Natural killer cell (primary cell): ENCODE measurements around the gene ZNF440. TPM values are rescaled to one million over a fixed set of nuclear protein-coding genes. Genes with fewer than 3 reads are reported as not detected.

Source experiments
- ATAC-seq, 3 donors: fragments of 150-1000 bp in 2 of 3; fragments of 200-7000 bp in 1 of 3; cut with Tn5 transposase; 1 replicate in 1 of 3; 2 replicates in 2 of 3; pipeline ENCODE4 v1.10.0; 2021; ENCODE audit warnings: mild to moderate bottlenecking in 2 of 3, moderate library complexity in 2 of 3
- DNase-seq, 2 donors: peaks; one replicate each; pipeline versions ENCODE4 v3.0.0 to v3.0.0-alpha.2; 2013 to 2021; ENCODE audit warnings: mixed read lengths in 1 of 2
- H3K27ac ChIP-seq: one replicate; pipeline ENCODE4 v1.5.1; 2013; ENCODE audit warnings: mild to moderate bottlenecking, low read length
- H3K27me3 ChIP-seq: one replicate; pipeline ENCODE4 v1.6.1; 2013; ENCODE audit warnings: low read length; ENCODE audit not compliant: control insufficient read depth, insufficient read depth
- H3K36me3 ChIP-seq: one replicate; pipeline ENCODE4 v1.6.1; 2013; ENCODE audit warnings: low read length; ENCODE audit not compliant: control insufficient read depth, insufficient read depth
- H3K4me1 ChIP-seq: one replicate; pipeline ENCODE4 v1.6.1; 2013; ENCODE audit warnings: low read length; ENCODE audit not compliant: control insufficient read depth, insufficient read depth
- H3K4me3 ChIP-seq: one replicate; pipeline ENCODE4 v1.5.1; 2013; ENCODE audit warnings: low read length
- H3K9me3 ChIP-seq: one replicate; pipeline ENCODE4 v1.6.1; 2013; ENCODE audit warnings: low read length; ENCODE audit not compliant: control insufficient read depth, insufficient read depth
- H3K27ac Mint-ChIP-seq, 2 donors: one replicate each; pipeline ENCODE4 v1.8.0; 2022; ENCODE audit warnings: mild to moderate bottlenecking in 2 of 2, mixed read lengths in 2 of 2, moderate library complexity in 1 of 2
- H3K27me3 Mint-ChIP-seq, 2 donors: one replicate each; pipeline ENCODE4 v1.8.0; 2022; ENCODE audit warnings: low read depth in 2 of 2, mixed read lengths in 2 of 2
- H3K36me3 Mint-ChIP-seq: one replicate; pipeline ENCODE4 v1.8.0; 2022; ENCODE audit warnings: mixed read lengths
- H3K4me1 Mint-ChIP-seq, 2 donors: one replicate each; pipeline ENCODE4 v1.8.0; 2022; ENCODE audit warnings: mixed read lengths in 2 of 2
- H3K4me3 Mint-ChIP-seq: one replicate; pipeline ENCODE4 v1.8.0; 2022; ENCODE audit warnings: mild to moderate bottlenecking, moderate library complexity, mixed read lengths
- H3K9me3 Mint-ChIP-seq, 2 donors: one replicate each; pipeline ENCODE4 v1.8.0; 2022; ENCODE audit warnings: mixed read lengths in 2 of 2
- WGBS: methylation state at CpG from one replicate; pipeline ENCODE4 v1.1.7; 2013; ENCODE audit warnings: missing lambda C conversion rate; ENCODE audit not compliant: insufficient coverage; 5-methylcytosine and 5-hydroxymethylcytosine counted together
- intact Hi-C: fragments of 100-400 bp; cut with micrococcal nuclease; formaldehyde crosslinking; loops from one replicate; pipeline ENCODE4 v1.14.2; 2022
- total RNA-seq, 4 donors: library from RNA; stranded (reverse); fragments of 120-200 nt in 1 of 4; gene quantifications; one replicate each; pipeline versions ENCODE4 v1.2.3 to v1.2.4, GENCODE V29; 2013 to 2022
- TF ChIP-seq, protein P1 (sequence below): fragments of 200-600 bp; IDR thresholded peaks from one replicate; pipeline ENCODE4 v1.8.0; 2022; ENCODE audit warnings: antibody characterized with exemption

The ZNF440 gene
- total RNA-seq, 3 donors from 2014 or later (not counting 1 experiment from before 2014, with no cell fraction given), result 21.8 to 37.4 (median 26.6) TPM

DNA sequence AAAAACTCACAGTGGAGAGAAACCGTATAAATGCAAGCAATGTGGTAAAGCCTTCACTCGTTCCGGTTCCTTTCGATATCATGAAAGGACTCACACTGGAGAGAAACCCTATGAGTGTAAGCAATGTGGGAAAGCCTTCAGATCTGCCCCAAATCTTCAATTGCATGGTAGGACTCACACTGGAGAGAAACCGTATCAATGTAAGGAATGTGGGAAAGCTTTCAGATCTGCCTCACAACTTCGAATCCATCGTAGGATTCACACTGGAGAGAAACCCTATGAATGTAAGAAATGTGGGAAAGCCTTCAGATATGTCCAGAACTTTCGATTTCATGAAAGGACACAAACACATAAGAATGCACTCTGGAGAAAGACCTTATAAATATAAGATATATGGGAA is 54.1 kb downstream of the ZNF440 start:
- H3K27ac ChIP-seq, result no peak overlapping the region
- Mint-ChIP-seq H3K27ac (no peak overlapping the region), H3K4me3 (no peak overlapping the region), H3K36me3 (peaks cover 34% of the 10 kb centered on the region), H3K9me3 (peaks cover 4 to 16% of the 10 kb centered on the region in 2 donors), H3K27me3 (no peaks in the 10 kb centered on the region), H3K4me1 (no peaks in the 10 kb centered on the region)
- TF ChIP-seq, protein P1, sequence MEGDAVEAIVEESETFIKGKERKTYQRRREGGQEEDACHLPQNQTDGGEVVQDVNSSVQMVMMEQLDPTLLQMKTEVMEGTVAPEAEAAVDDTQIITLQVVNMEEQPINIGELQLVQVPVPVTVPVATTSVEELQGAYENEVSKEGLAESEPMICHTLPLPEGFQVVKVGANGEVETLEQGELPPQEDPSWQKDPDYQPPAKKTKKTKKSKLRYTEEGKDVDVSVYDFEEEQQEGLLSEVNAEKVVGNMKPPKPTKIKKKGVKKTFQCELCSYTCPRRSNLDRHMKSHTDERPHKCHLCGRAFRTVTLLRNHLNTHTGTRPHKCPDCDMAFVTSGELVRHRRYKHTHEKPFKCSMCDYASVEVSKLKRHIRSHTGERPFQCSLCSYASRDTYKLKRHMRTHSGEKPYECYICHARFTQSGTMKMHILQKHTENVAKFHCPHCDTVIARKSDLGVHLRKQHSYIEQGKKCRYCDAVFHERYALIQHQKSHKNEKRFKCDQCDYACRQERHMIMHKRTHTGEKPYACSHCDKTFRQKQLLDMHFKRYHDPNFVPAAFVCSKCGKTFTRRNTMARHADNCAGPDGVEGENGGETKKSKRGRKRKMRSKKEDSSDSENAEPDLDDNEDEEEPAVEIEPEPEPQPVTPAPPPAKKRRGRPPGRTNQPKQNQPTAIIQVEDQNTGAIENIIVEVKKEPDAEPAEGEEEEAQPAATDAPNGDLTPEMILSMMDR, result no peak
- intact Hi-C loops, result no loop called here
- 96% methylated on average over 7 of the region's 8 CpGs for WGBS
- ATAC-seq (no peak), DNase-seq (no peak)
- H3K4me3 ChIP-seq, result no peak overlapping the region
- H3K27me3 ChIP-seq, result no peaks in the 10 kb centered on the region
- H3K36me3 ChIP-seq, result peaks cover 25% of the 10 kb centered on the region
- H3K9me3 ChIP-seq, result peaks cover 61% of the 10 kb centered on the region
- H3K4me1 ChIP-seq, result no peaks in the 10 kb centered on the region

DNA sequence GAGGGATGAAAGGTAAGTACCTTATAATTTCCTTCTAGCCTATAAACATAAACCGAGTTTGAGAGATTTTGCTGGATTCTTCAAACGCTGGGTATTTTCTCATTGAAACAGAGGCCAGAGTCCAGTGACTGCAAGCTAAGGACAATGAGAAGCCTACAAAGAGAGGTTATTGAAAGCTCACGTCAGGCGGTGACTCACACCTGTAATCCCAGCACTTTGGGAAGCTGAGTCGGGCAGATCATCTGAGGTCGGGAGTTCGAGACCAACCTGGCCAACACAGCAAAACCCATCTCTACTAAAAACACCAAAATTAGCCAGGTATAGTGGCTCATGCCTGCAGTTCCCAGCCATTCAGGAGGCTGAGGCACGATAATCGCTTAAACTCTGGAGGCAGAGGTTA is 58.6 kb downstream of the ZNF440 start:
- WGBS, result 96% methylated on average over 9 of the region's 9 CpGs
- intact Hi-C loops, result no loop called here
- peaks cover 40% of the 10 kb centered on the region for H3K9me3 ChIP-seq
- Mint-ChIP-seq H3K36me3 (peaks cover 16% of the 10 kb centered on the region), H3K9me3 (peaks cover 4 to 12% of the 10 kb centered on the region in 2 donors), H3K4me1 (no peaks in the 10 kb centered on the region), H3K27me3 (peaks cover 0 to 3% of the 10 kb centered on the region in 2 donors), H3K27ac (no peak overlapping the region), H3K4me3 (no peak overlapping the region)
- H3K4me1 ChIP-seq, result no peaks in the 10 kb centered on the region
- TF ChIP-seq, protein P1, result no peak
- no peak overlapping the region for H3K4me3 ChIP-seq
- DNase-seq (no peak), ATAC-seq (no peak)
- peaks cover 9% of the 10 kb centered on the region for H3K36me3 ChIP-seq
- no peak overlapping the region for H3K27ac ChIP-seq
- no peaks in the 10 kb centered on the region for H3K27me3 ChIP-seq

DNA sequence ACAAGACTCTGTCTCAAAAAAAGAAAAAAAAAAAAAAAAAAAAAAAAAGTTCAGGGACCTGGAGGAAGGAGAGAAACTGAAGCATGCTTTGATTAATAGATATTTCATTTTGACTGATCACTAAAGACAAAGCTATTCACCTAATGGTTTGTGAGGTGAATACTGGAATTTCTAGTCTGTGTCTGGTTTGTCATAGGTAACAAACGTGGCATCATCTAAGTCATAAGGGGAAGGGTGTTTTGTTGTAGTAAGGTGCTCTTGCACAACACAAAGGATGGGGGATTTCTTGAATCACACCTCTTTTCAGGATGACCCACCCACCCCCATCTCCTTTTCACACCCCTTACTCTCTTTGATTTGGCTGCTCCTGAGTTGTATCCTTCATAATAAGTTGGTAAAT is 59.7 kb downstream of the ZNF440 start:
- ATAC-seq, result no peak
- WGBS, result 83% methylated on average over 1 of the region's 1 CpG

More for the DNA sequence above, 59.7 kb downstream of the ZNF440 start:
- H3K4me1 ChIP-seq, result no peaks in the 10 kb centered on the region
- no peak for DNase-seq
- H3K4me1 Mint-ChIP-seq, result no peaks in the 10 kb centered on the region
- no peak overlapping the region for H3K4me3 Mint-ChIP-seq
- no peaks in the 10 kb centered on the region for H3K27me3 ChIP-seq
- H3K36me3 ChIP-seq, result no peaks in the 10 kb centered on the region
- intact Hi-C loops, result no loop called here
- H3K27ac Mint-ChIP-seq, result no peak overlapping the region
- H3K9me3 Mint-ChIP-seq, result peaks cover 4 to 7% of the 10 kb centered on the region in 2 donors
- peaks cover 0 to 3% of the 10 kb centered on the region in 2 donors for H3K27me3 Mint-ChIP-seq
- H3K36me3 Mint-ChIP-seq, result peaks cover 4% of the 10 kb centered on the region
- H3K9me3 ChIP-seq, result peaks cover 33% of the 10 kb centered on the region
- H3K27ac ChIP-seq, result no peak overlapping the region
- H3K4me3 ChIP-seq, result no peak overlapping the region
- TF ChIP-seq, protein P1, result no peak
